Activated T-cell treated with anti-CD3 and anti-CD28 coated beads, Interleukin-2, amount 50 U/mL, for 4 hours (primary cell): ENCODE data around the gene PPP2R3C. TPM values are rescaled to one million over a fixed set of nuclear protein-coding genes. Genes with fewer than 3 reads are reported as not detected.
"Not testable (repeated sequence)": the region's sequence is repeated elsewhere in the genome, so short reads cannot be mapped to it uniquely, and the experiment has no call there.

Source experiments
- ATAC-seq, 2 donors: fragments of 200-7000 bp; cut with Tn5 transposase; one replicate each; pipeline ENCODE4 v1.10.0; 2021
- DNase-seq: peaks from one replicate; pipeline ENCODE4 v3.0.0-alpha.2; 2020
- H3K27me3 Mint-ChIP-seq: one replicate; pipeline ENCODE4 v1.8.0; 2021; ENCODE audit warnings: low read depth, mixed read lengths
- H3K36me3 Mint-ChIP-seq: one replicate; pipeline ENCODE4 v1.8.0; 2022; ENCODE audit warnings: mixed read lengths; ENCODE audit not compliant: insufficient read depth
- H3K4me1 Mint-ChIP-seq: one replicate; pipeline ENCODE4 v1.8.0; 2021; ENCODE audit warnings: low read depth, mixed read lengths
- H3K4me3 Mint-ChIP-seq: one replicate; pipeline ENCODE4 v1.8.0; 2021; ENCODE audit warnings: mild to moderate bottlenecking, moderate library complexity, mixed read lengths
- H3K9me3 Mint-ChIP-seq: one replicate; pipeline ENCODE4 v1.8.0; 2021; ENCODE audit warnings: mixed read lengths
- total RNA-seq, 3 donors: library from RNA; stranded (reverse); gene quantifications; one replicate each; pipeline ENCODE4 v1.2.1, GENCODE V29; 2021

PPP2R3C gene
- total RNA-seq: 10 to 100 TPM; 36.9 to 41.7 (median 41.6) TPM

DNA sequence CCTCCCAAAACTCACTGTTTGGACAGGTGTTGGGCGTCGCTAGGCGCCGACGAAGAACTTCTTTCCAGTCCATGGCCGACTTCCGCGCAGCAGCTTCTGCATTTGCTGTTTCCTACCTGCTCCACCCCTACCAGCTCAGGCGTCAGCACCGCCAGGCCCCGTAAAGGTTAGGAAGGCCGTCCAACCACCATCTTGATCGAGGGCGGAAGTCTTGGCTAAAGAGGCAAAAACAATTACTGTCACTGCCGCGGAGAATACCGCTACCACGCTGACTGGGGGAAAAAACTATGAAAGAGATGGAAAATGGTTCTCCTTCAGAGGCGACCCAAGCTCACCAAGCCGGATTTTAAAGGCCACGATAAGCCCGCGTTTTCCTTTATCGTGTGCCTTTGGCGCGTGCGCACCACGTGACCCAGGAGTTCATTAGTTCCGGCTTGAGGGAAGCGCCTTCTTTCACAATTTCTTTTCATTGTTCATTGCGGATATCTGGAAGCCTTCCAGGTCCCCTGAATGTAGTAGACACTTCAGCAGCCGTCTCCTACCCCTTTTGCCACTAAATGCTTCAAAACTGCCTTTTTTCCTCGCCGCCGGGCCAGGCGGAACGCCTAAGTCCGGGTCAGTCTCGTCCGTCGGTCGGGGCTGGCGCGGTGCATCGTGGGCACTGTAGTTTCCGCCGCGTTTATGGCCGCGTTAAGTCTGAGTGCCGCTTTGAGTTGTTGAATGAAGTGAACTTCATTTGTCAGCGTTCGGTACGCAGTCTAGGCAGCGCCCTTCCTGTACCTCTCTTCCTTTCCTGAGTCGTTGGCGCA is at the start of gene PPP2R3C, which contains the start of gene PRORP:
PPP2R3C (minus strand) TSS at position 104 of the 809 bp plus-strand sequence; CDS start at position 73, 31 bp downstream.
PRORP (plus strand) TSS at position 666 of the 809 bp plus-strand sequence. CDS start 694 bp downstream, outside the sequence.
- peaks cover 16% of the 10 kb centered on the region for H3K36me3 Mint-ChIP-seq
- no peaks in the 10 kb centered on the region for H3K9me3 Mint-ChIP-seq
- DNase-seq (peak; percentile 82), ATAC-seq (peak; percentile 90 to 91)
- peak within 1 kb of the TSS; percentile 94 for H3K4me3 Mint-ChIP-seq
- H3K27me3 Mint-ChIP-seq: no peaks in the 10 kb centered on the region
- peaks cover 67% of the 10 kb centered on the region for H3K4me1 Mint-ChIP-seq

DNA sequence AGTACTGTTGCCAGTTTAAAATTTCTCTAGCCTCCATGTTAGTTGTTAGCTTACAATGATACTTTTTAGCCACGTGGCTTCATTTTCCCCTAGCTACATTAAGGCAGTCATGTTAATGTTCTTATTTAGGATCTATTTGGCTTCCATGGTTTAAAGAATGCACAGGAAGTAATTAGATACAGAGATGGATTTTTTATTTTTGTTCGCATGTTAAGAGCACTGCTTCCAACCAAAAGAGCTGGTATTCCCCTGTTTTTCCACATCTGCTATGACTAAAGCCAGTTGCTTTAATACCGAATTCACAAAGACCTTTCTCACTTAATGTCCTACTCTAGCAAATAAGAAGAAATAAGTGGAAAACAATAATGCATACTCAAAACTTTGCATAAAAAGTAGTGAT is 45.7 kb upstream of the PPP2R3C start:
- H3K4me1 Mint-ChIP-seq: peaks cover 6% of the 10 kb centered on the region
- H3K27me3 Mint-ChIP-seq: no peaks in the 10 kb centered on the region
- peaks cover 8% of the 10 kb centered on the region for H3K9me3 Mint-ChIP-seq
- DNase-seq: no peak
- no peak overlapping the region for H3K4me3 Mint-ChIP-seq
- no peak for ATAC-seq
- peaks cover 41% of the 10 kb centered on the region for H3K36me3 Mint-ChIP-seq

DNA sequence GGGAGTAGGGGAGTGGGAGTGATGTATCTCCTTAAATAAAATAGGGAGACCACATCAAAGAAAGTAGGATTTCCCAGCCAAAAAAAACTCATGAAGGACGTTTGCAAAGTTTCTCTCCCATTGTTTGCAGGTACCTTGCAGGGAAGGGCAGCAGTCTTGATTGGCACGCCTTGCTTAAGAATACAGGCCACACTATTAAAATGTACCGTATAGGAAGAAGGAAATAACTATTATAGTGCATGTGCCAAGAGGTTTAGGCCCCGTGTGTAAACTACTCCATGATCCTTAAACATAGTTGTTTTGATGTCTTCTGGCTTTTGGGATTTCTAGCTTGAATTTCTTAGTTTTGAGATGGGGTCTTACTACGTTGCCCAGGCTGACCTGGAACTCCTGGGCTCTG is 43.1 kb upstream of the PPP2R3C start:
- Mint-ChIP-seq H3K4me3 (no peak overlapping the region), H3K27me3 (no peaks in the 10 kb centered on the region), H3K9me3 (peaks cover 7% of the 10 kb centered on the region), H3K4me1 (peaks cover 29% of the 10 kb centered on the region), H3K36me3 (peaks cover 42% of the 10 kb centered on the region)
- ATAC-seq (no peak), DNase-seq (no peak)

DNA sequence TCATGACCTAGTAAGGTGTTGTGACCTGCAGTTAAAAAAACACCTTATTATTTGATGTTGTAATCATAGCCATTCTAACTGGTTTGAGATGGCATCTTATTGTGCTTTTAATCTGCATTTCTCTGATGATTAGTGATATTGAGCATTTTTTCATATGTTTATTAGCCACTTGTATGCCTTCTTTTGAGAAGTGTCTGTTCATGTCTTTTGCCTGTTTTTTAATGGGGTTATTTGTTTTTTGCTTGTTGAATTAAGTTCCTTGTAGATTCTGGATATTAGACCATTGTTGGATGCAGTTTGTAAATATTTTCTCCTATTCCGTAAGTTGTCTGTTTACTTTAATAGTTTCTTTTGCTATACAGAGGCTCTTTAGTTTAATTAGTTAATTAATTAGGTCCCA is 41.6 kb upstream of the PPP2R3C start:
- peaks cover 38% of the 10 kb centered on the region for H3K4me1 Mint-ChIP-seq
- peaks cover 42% of the 10 kb centered on the region for H3K36me3 Mint-ChIP-seq
- no peak for ATAC-seq

DNA sequence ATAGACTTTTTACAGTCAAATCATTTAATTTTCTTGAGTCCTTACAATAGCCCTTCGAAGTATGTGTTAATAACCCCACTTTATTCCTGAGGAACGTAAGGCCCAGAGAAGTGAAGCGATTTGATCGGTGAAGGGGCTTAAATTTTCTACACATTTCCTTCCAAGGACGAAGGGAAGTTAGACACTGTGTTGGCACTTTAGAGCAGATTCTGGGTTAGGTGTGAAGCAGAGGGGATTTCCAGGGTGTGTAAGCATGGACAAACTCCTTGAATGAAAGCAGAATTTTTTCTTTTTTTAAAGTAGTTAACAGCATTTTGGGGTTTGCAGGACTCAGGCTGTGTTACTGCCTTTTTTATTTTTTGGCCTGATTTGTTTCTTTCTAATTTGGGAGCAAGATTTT is 39.4 kb upstream of the PPP2R3C start:
- Mint-ChIP-seq H3K4me3 (no peak overlapping the region), H3K4me1 (peaks cover 45% of the 10 kb centered on the region), H3K27me3 (no peaks in the 10 kb centered on the region)

More for the DNA sequence above, 41.6 kb upstream of the PPP2R3C start:
- no peaks in the 10 kb centered on the region for H3K27me3 Mint-ChIP-seq
- no peak overlapping the region for H3K4me3 Mint-ChIP-seq
- H3K9me3 Mint-ChIP-seq: no peaks in the 10 kb centered on the region
- no peak for DNase-seq

DNA sequence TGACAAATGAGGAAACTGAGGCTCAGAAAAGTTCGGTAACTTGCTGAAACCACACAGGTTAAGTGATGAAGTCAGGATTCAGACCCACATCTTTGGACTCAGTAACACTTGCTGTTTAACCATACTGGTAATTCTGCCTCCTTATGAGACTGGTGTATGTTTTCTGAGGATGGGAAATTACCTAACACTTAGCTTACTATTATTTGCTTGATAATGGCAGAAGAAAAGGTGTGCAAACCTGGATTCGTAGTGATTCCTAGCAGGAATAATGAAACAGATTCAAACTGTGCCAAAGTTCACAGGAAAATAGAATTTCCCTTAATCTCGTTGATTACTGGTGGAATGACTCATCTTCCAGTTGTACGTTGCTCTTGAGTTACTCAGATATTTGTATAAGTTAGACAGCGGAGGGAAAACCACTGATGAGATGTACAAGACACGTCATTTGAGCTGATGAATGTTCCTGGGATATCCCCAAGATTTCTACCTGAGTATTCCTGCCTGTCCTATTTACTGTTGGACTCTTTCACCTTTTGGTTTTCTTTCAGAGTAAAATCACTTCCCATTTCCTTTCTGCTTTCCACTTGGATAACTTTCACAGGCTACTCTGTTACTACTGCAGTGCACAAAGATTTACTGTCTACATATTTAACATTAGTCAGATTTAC is 38.1 kb upstream of the PPP2R3C start:
- H3K4me1 Mint-ChIP-seq: peaks cover 52% of the 10 kb centered on the region
- peak in 1 of 2 donors; percentile 77 for ATAC-seq
- peaks cover 30% of the 10 kb centered on the region for H3K36me3 Mint-ChIP-seq
- H3K4me3 Mint-ChIP-seq: no peak overlapping the region
- H3K27me3 Mint-ChIP-seq: no peaks in the 10 kb centered on the region
- no peak for DNase-seq
- H3K9me3 Mint-ChIP-seq: no peaks in the 10 kb centered on the region

More for the DNA sequence above, 39.4 kb upstream of the PPP2R3C start:
- no peaks in the 10 kb centered on the region for H3K9me3 Mint-ChIP-seq
- ATAC-seq (peak; percentile 88), DNase-seq (peak; percentile 5)
- H3K36me3 Mint-ChIP-seq: peaks cover 33% of the 10 kb centered on the region

DNA sequence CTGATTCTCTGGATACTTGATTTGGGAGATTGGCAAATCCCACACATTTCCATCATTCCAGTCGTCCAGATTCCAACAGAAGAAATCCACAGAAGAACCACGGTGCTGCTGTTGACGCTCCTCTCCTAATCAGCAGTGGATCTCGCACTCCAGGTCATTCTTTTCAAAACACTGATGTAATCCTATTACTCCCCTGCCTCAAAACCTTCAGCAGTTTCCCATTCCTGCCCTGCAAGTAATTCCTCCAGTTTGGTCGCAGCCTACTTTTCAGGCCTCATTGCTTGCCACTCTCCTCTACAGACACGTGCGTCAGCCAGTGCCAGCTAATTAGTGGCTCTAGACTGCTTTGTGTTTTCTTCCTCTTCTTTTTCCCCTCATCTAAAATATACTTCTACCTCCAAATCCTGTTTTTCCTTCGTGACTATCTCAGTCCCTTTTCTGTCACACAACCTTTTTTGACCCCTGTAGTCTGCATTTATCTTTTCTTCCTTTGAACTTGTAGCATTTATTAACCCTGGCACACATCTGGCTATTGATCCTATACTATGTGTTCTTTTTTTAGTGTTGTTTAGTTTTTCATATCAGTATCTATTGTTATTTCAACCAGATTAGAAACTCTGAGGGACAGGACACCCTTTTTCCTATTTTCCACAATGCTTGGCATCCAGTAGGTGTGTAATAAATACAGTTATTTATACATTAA is 37.3 kb upstream of the PPP2R3C start:
- Mint-ChIP-seq H3K36me3 (peaks cover 27% of the 10 kb centered on the region), H3K4me1 (peaks cover 57% of the 10 kb centered on the region)

DNA sequence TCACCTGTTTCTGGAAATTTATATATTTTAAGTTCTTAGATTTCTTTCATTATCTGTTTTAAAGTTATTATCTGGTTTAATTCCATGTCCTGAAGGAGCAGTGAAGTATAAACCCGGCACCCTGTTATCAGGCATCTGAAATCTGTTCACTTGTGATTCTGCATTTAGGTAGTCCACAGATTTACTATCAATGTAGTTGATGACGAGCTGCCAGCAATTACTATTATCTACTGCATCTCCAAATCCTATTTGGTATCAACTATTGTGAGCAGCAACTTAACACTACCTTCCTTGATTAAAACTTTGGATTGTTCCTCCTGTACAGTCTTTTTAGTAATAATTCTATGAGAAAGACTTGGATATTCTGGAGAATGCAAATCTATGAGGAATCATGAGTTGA is 36.7 kb upstream of the PPP2R3C start:
- peaks cover 24% of the 10 kb centered on the region for H3K36me3 Mint-ChIP-seq
- DNase-seq: no peak
- ATAC-seq: no peak
- H3K27me3 Mint-ChIP-seq: no peaks in the 10 kb centered on the region
- H3K4me1 Mint-ChIP-seq: peaks cover 59% of the 10 kb centered on the region
- no peaks in the 10 kb centered on the region for H3K9me3 Mint-ChIP-seq
- no peak overlapping the region for H3K4me3 Mint-ChIP-seq

More for the DNA sequence above, 37.3 kb upstream of the PPP2R3C start:
- ATAC-seq (no peak), DNase-seq (no peak)
- no peaks in the 10 kb centered on the region for H3K27me3 Mint-ChIP-seq
- H3K4me3 Mint-ChIP-seq: no peak overlapping the region
- H3K9me3 Mint-ChIP-seq: no peaks in the 10 kb centered on the region

DNA sequence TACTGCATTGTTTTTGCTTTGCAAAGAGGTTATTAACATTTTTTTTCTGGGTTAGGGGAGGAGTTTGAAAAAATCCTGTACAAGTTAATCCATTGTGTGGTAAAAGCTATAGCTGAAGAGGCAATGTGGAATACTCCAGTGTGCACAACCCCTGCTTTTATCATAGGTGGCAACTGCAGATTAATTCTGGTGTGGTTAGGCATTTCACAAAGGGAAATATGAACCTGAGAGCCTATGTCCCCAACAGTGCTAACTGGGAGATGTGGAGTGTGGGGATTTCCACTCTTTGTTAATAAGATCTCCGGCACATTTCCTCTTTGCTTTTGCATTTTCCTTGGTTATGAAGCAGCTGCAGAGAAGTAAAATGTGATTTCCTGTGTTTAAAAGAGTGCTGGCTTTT is 34.2 kb upstream of the PPP2R3C start:
- H3K9me3 Mint-ChIP-seq: no peaks in the 10 kb centered on the region
- no peaks in the 10 kb centered on the region for H3K27me3 Mint-ChIP-seq
- ATAC-seq (no peak), DNase-seq (no peak)
- H3K4me1 Mint-ChIP-seq: peaks cover 45% of the 10 kb centered on the region
- H3K36me3 Mint-ChIP-seq: peaks cover 24% of the 10 kb centered on the region
- H3K4me3 Mint-ChIP-seq: no peak overlapping the region

DNA sequence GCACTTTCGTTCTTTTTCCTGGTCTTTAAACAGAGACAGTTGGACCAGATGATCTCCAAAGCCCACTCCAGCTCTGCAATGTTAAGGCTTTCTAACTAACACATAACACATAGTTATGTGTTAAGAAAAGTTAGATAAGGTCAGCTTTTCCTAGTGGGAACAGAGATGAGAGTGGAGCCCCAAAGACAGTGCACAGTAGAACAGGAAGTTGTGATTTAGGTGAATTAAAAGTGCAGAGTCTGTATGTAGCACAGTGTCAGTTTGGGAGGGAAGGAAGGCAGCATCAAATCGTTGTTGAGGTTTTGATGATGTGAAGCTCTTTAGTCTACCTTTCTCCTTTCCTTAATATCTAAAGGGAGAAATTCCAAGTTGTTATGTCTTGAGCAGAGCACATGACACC is 32.2 kb upstream of the PPP2R3C start:
- Mint-ChIP-seq H3K4me1 (peaks cover 30% of the 10 kb centered on the region), H3K4me3 (no peak overlapping the region), H3K36me3 (peaks cover 19% of the 10 kb centered on the region), H3K9me3 (no peaks in the 10 kb centered on the region), H3K27me3 (no peaks in the 10 kb centered on the region)
- DNase-seq (no peak), ATAC-seq (no peak)

DNA sequence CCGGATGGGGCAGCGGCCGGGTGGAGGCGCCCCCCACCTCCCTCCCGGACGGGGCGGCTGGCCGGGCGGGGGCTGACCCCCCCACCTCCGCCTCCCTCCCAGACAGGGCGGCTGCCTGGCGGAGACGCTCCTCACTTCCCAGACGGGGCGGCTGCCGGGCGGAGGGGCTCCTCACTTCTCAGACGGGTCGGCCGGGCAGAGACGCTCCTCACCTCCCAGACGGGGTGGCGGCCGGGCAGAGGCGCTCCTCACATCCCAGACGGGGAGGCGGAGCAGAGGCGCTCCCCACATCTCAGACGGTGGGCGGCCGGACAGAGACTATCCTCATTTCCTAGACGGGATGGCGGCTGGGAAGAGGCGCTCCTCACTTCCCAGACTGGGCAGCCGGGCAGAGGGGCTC is 30.7 kb upstream of the PPP2R3C start:
- H3K27me3 Mint-ChIP-seq, DNase-seq, ATAC-seq, H3K9me3 Mint-ChIP-seq, H3K4me3 Mint-ChIP-seq: not testable (repeated sequence)
- peaks cover 25% of the 10 kb centered on the region for H3K4me1 Mint-ChIP-seq
- H3K36me3 Mint-ChIP-seq: peaks cover 16% of the 10 kb centered on the region

DNA sequence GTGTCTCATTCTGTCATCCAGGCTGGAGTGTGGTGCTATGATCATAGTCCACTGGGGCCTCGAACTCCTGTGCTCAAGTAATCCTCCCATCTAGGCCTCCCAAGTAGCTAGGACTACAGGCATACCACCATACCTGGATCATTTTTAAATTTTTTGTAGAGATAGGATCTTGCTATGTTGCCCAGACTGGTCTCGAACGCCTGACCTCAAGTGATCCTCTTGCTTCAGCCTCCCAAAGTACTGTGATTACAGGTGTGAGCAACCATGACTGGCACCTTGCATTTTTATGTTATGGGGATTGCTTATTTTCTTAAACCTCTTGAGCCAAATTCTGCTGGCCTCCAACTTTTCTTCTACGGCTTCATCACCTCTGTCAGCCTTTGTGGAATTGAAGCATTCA is 27.4 kb upstream of the PPP2R3C start:
- DNase-seq: no peak
- Mint-ChIP-seq H3K4me3 (no peak overlapping the region), H3K4me1 (peaks cover 9% of the 10 kb centered on the region), H3K9me3 (no peaks in the 10 kb centered on the region), H3K36me3 (peaks cover 19% of the 10 kb centered on the region), H3K27me3 (no peaks in the 10 kb centered on the region)
- ATAC-seq: no peak

DNA sequence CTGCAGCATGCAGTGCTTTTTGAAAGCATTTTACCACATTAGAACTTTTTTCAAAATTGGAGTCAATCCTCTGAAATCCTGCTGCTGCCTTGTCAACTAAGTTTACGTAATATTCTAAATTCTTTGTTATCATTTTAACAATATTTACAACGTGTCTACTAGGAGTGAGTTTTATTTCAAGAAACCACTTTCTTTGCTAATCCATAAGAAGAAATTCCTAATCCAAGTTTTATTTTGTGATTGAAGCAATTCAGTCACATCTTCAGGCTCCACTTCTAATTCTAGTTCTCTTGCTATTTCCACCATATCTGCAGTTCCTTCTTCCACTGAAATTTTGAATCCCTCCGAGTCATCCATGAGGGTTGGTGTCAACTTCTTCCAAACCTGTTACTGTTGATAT is 25.9 kb upstream of the PPP2R3C start:
- peaks cover 21% of the 10 kb centered on the region for H3K36me3 Mint-ChIP-seq
- H3K4me3 Mint-ChIP-seq: no peak overlapping the region
- DNase-seq: no peak

DNA sequence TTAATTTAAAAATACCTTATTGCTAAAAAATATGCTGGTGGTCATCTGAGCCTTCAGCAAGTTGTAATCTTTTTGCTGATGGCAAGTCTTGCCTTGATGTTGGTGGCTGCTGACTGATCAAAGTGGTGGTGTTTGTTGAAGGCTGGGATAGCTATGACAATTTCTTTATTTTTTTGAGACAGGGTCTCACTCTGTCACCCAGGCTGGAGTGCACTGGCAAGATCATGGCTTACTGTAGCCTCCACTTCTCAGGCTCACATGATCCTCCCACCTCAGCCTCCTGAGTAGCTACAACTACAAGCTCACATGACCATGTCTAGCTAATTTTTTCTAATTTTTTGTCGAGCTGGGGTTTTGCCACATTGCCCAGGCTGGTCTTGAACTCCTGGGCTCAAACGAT is 25.4 kb upstream of the PPP2R3C start:
- Mint-ChIP-seq H3K36me3 (peaks cover 21% of the 10 kb centered on the region), H3K4me3 (no peak overlapping the region), H3K9me3 (no peaks in the 10 kb centered on the region), H3K4me1 (peaks cover 5% of the 10 kb centered on the region), H3K27me3 (no peaks in the 10 kb centered on the region)
- ATAC-seq (no peak), DNase-seq (no peak)

More for the DNA sequence above, 25.9 kb upstream of the PPP2R3C start:
- H3K27me3 Mint-ChIP-seq: no peaks in the 10 kb centered on the region
- no peaks in the 10 kb centered on the region for H3K9me3 Mint-ChIP-seq
- no peak for ATAC-seq
- H3K4me1 Mint-ChIP-seq: peaks cover 5% of the 10 kb centered on the region
